HG02763 (cell line): ENCODE results near the gene TMEM255B.
A peak's percentile ranks its signal among the peaks of the same experiment; 100 is the strongest.
"Not testable (repeated sequence)": the region's sequence is repeated elsewhere in the genome, so short reads cannot be mapped to it uniquely, and the experiment has no call there.

Experiments used
- ATAC-seq: cut with Tn5 transposase; IDR thresholded peaks from one replicate; pipeline ENCODE4 v1.9.1; 2021; ENCODE audit warnings: mild to moderate bottlenecking, moderate library complexity; ENCODE audit not compliant: unreplicated experiment

Gene TMEM255B

GRCh38 chr13:113758651-113759524 is at the start of gene TMEM255B:
TSS of gene TMEM255B (plus strand) at chr13:113759226. CDS start at chr13:113759270, 44 bp downstream.
- peak; percentile 78 for ATAC-seq

DNA sequence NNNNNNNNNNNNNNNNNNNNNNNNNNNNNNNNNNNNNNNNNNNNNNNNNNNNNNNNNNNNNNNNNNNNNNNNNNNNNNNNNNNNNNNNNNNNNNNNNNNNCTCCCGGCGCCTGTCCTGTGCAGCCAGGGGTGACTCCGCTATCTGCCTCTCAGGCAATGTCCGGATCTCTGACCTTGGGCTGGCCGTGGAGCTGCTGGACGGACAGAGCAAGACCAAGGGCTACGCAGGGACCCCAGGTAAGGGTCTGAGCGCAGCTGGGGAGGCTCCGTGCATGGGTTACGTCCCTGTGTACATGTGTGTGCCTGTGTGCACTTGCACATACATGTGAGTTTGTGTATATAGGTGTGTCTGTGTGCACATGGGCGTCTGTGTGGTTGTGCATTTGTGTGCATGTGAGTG is 36.1 kb upstream of the TMEM255B start:
- no peak for ATAC-seq

DNA sequence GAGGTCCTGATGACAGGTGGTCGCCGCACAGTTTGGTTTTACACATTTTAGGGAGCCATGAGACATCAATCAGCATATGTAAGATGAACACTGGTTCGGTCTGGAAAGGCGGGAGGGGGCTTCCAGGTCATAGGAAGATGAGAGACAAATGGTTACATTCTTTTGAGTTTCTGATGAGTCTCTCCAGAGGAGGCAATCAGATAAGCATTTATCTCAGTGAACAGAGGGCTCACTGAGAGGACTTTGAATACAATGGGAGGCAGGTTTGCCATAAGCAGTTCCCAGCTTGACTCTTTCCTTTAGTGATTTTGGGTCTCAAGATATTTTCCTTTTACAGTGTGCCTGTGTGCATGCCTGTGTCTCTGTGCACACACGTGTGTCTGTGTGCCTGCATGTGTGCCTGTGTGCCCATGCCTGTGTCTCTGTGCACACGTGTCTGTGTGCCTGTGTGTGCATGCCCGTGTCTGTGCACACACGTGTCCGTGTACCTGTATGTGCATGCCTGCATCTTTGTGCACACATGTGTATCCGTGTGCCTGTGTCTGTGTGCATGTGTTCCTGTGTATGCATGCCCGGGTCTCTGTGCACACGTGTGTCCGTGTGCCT is 35.5 kb upstream of the TMEM255B start:
- no peak for ATAC-seq

DNA sequence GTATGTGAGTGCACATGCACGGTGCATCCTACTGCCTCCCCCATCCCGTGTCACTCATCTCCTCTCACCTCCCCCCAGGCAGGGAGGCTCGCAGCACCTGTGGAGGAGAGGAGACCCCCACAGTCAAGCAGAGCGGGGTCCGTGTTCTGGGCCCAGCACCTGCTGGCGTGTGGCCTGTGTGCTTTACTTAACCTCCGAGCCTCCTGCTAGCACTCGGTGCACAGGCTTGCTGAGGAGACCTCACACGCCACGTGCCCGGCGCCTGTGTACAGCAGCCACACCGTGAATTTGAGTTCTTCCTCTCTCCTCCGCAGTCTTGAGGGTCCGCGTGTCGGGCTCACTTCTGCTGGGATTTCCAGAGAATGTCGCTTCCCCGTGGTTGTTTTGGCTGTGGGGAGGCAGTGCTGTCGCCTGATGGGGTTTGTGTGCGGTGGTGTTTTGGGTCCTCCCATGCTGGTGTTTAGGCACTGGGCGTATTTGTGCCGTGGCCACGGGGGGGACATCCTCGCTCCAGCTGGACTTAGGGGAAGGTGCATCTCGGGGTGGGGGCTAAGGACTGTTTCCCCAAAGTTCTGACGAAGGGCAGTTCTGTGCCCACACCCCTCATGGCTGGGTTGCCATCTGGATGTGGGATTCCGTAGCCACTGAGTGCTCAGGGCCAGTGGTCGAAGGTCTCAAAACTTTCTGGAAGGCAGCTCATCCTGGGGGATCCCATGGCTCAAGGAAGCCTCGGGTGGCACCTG is 34.8 kb upstream of the TMEM255B start:
- ATAC-seq: no peak

DNA sequence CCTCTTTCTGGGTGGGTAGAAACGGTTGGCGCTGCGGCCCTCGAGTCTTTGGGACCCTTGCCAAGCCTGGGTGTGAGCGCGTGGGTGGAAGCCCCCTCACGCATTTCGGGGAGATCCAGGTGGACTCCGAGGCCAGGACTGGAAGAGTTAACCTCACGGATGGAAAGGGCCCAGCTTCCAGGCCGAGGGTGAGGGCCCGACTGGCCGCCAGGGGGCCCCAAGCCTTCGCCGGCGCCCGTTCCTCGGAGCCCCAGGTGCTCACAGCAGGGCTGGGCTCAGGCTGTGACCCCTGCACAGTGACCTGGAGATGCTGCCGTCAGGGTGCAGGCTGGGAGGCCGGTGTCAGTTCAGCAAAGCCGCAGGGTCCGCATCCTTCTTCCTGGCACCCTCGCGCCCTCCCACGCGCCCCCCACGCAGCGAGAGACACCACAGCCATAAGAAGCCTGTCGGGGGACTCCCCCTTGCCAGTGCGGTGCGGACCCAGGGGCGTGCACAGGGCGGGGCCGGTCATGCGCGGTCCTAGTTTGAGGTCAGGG is 34.2 kb upstream of the TMEM255B start:
- peak; percentile 70 for ATAC-seq

- not testable (repeated sequence) for ATAC-seq
Observed at GRCh38 chr13:113725329-113726105, 33.5 kb upstream of the TMEM255B start.

DNA sequence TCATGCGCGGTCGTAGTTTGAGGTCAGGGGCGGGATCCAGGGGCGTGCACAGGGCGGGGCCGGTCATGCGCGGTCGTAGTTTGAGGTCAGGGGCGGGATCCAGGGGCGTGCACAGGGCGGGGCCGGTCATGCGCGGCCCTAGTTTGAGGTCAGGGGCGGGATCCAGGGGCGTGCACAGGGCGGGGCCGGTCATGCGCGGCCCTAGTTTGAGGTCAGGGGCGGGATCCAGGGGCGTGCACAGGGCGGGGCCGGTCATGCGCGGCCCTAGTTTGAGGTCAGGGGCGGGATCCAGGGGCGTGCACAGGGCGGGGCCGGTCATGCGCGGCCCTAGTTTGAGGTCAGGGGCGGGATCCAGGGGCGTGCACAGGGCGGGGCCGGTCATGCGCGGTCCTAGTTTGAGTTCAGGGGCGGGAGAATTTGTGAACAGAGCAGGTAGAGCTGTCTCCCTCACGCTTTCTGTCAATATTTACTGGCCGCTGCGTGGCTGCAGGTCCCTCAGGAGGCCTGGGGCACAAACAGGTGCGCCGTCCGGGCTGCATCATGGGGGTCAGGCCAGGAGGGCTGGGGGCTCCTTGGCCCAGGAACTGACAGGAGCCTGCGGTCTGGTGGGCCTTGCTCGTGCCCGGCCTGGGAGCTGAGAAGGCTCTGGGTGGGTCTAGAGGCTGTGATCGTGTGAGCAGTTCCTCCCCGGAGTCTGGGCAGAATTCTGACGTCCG is 32.8 kb upstream of the TMEM255B start:
- ATAC-seq: not testable (repeated sequence)

DNA sequence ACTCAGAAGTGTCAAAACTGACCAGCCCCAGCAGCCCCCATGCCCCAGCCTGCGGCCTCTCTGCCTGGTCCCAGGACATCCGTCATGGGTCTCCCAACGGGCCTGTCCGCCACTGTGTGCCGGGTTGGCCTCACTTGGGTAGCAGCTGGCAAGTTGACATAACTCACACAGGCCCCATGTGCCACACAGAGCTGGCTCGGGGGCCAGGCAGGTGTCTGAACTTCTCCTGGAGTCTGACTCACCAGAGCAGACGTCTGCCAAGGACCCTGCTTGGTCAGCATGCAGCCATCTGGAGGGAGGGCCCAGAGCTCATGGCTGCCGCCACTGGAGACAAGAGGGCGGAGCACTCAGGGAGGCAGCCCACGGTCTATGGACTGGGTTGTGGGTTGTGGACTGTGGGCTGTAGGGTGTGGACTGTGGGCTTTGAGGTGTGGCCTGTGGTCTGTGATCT is 32.0 kb upstream of the TMEM255B start:
- ATAC-seq: no peak

GRCh38 chr13:113728571-113729054 is 30.4 kb upstream of the TMEM255B start:
- no peak for ATAC-seq

DNA sequence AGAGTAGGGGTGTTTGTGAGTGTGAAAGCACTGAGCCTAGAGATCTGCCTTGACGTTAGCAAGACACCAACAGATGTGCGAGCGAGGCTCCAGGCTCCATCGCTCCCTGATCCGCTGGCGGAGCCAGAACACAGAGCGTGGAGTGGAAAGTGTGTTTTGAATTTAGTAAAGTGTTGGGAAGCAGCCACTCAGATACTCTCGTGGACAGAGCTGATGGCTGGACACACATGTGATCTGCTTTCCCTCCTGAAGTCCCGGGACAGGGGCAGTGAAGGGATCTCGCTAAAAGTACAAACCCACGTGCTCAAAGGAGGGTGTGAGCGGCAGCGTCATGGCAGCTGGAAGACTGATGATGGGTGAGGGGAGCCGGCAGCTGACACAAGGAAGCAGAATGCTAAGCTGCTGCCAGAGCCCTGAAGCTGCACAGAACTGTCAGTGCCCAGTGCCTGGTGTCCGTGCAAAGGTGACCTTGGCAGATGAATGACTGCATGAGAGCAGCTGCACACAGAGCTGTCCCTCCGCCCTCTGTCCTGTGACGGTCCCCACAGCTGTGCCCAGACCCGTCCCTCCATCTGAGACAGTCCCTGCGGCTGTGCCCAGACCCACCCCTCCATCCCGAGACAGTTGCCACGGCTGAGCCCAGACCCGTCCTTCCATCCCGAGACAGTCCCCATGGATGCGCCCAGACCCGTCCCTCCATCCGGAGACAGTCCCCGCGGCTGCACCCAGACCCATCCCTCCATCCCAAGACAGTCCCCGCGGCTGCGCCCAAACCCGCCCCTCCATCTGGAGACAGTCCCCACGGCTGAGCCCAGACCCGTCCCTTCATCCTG is 29.6 kb upstream of the TMEM255B start:
- ATAC-seq: no peak

DNA sequence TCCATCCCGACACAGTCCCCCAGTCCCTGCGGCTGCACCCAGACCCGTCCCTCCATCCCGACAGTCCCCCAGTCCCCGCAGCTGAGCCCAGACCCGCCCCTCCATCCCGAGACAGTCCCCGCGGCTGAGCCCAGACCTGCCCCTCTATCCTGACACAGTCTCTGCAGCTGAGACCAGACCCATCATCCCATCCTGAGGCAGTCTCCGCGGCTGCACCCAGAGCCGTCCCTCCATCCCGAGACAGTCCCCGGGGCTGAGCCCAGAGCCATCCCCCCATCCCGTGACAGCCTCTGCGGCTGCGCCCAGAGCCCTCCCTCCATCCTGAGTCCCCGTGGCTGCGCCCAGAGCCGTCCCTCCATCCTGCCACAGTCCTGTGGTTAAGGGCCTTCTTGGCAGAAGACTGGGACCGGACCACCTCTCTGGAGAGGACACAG is 28.8 kb upstream of the TMEM255B start:
- no peak for ATAC-seq

DNA sequence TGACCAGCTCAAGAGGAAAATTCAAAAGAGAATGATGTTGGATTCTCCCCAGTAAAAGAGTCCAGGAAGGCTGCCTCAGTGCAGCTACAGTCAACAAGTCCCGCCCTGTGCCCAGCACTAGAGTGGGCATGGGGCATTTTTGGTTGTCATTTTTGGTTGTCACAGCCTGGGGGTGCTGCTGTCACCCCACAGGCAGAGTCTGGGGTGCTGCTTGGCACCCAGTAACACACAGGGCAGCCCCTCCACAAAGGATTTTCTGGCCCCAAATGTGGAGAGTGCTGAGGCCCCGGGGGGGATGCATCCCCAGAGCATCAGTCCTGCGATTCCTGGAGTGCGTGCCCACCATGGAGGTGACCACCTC is 28.2 kb upstream of the TMEM255B start:
- ATAC-seq: no peak

DNA sequence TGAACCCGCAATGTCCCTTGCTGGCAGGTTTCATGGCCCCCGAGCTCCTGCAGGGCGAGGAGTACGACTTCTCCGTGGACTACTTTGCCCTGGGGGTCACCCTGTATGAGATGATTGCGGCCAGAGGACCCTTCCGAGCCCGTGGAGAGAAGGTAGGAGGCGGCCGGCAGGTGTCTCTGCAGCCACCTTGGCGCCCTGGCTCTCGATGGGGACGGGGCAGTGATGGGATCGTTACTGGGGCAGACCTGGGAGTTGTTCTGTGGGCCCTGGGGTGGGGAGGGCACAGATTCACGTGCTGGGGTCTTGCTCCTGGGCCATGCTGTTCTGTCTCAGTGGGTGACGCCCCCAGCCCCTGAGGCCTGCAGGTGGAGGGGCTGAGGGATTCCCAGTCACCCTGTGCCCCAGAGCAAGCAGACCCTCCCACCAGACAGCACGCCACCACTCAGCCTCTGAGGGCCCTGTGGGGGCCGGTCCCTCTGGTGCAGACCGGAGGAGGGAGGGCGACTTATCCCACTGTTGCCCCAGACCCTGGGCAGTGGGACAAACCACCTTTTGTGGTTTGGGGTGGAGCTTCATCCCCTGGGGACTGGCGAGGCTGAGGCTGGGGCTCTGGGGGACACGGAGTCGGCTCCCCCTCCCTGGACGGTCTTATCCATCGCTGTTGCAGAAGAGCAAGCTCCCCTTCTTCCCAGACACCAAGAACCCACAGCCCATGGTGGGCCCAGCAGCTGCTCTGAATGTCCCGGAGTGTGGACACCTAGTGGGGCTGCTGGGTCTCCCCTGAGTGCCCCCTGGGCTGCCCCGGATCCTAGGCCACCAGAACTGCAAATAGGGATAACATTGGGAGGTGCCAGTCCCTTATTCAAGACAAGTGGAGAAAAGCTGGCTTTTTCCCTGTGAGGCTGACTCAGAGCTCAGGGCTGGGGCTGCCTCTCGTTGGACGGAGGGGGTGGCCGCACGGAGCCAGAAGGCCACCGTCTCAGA is 27.5 kb upstream of the TMEM255B start:
- ATAC-seq: no peak

DNA sequence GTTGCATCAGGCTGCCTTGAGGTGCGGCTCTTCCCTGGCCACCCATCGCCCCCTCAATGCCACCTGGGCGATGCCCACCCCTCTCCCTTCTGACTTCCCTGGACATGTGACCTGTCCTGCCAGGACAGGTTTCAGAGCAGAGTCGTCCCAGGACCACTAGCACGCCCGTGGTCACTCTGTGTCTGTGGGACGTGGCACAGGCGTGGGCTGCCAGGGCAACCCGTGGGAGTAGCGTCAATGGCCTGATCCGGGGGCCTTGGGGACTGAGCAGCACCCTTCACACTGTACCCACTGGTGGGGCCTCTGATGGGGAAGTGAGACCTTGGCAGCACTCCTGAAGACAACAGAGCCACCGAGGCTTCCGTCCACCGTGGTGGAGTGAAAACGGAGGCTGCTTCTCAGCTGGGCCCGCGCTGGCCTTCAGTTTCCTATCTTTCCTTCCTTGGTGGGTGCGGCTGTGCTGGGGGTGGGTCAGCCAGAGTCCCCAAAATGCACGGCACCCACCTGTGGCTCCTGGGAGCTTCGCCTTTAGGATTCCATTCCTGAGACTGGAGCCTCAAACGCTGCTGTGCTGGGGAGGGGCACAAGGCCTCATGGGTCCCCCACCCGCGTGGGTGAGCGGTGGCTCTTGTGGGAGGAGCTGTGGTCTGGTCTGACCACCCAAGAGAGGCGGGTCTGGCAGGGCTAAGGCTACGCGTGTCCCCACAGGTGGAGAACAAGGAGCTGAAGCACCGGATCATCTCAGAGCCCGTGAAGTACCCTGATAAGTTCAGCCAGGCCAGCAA is 26.7 kb upstream of the TMEM255B start:
- no peak for ATAC-seq

- ATAC-seq: no peak
Observed at GRCh38 chr13:113732961-113733950, 25.8 kb upstream of the TMEM255B start.
